ENCODE data around the gene LEO1. TPM values are rescaled to one million over a fixed set of nuclear protein-coding genes. Genes with fewer than 3 reads are reported as not detected.

Gene LEO1
- total and polyA plus RNA-seq, 2 of the 13 experiments (the other 11 are each of a cell fraction or from before 2014, with no cell fraction given): 17.0 to 60.3 TPM

DNA sequence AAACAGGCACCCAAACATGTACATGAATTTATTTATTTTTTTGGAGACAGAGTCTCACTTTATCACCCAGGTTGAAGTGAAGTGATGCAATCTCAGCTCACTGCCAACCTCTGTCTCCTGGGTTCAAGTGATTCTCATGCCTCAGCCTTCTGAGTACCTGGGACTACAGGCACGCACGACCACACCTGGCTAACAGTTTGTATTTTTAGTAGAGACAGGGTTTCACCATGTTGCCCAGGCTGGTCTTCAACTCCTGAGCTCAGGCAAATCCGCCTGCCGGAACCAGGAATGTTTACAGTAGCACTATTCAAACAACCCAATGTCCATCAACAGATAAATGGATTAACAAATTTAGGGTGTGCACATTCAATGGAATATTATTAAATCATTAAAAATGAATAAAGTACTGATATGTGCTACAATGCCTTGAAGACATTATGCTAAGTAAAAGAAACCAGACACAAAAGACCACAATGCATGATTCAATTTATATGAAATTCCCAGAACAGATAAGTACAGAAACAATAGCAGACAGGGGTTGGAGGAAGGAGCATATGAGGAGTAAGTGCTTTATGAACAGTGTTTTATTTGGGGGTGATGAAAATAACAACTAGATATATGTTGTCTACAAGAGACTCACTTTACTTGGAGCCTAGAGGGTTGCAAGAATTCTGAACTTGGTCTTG lies 1.3 kb downstream of the LEO1 start:
- no TSS peak for BruUV-seq (replicated peaks)
- Histone ChIP-seq H3K9me3 (ENCODE audit: low read length) (no peaks in the 10 kb centered on the region; the same call in 1 of the 2 replicates), H3K4me1 (ENCODE audit: insufficient read depth, low read length) (peaks cover 51% of the 10 kb centered on the region), H3K27ac (ENCODE audit: extremely low read length, insufficient read depth, low read length) (peak overlapping the region; percentile 79), H4K20me1 (ENCODE audit: insufficient read depth, low read length) (peaks cover 14% of the 10 kb centered on the region), H3K79me2 (ENCODE audit: insufficient read depth, low read length) (peaks cover 69% of the 10 kb centered on the region), H3K36me3 (replicated peaks in 1 of 2; ENCODE audit: control insufficient read depth in 1 of 2, insufficient read depth in 2 of 2, low read length in 2 of 2) (peaks cover 3 to 14% of the 10 kb centered on the region in 2 experiments), H3K9ac (ENCODE audit: insufficient read depth, low read depth, low read length) (peak overlapping the region; percentile 84), H3K4me3 (replicated peaks in 1 of 3; ENCODE audit: insufficient read depth in 1 of 3, low read depth in 2 of 3, low read length in 3 of 3) (peak overlapping the region; percentile 70 to 100 (median 97)), H3K27me3 (ENCODE audit: control insufficient read depth in 1 of 2, insufficient read depth in 2 of 2, low read length in 2 of 2) (no peaks in the 10 kb centered on the region; a peak in 1 of 5 replicates), H2AFZ (ENCODE audit: low read length) (no peak overlapping the region), H3K4me2 (ENCODE audit: low read depth, low read length) (peak overlapping the region; percentile 81)
- ChIA-PET CTCF (ENCODE audit: low intra/inter-chr PET ratio, low total read pairs) (no interaction called here), POLR2A (interaction anchor here (0.8 to 3.8 kb wide), 12 partner anchors 9 to 209 kb away, joined by 3 to 48 read pairs (median 6); no protein-coding TSS in a partner anchor)
- 3% methylated on average over 4 of the region's 4 CpGs for WGBS (ENCODE audit: low lambda C conversion rate)
- intact Hi-C loops (cut with micrococcal nuclease; ENCODE audit: unreplicated experiment) (loop anchor here (2.0 kb wide), 1 partner anchor 683 kb away; no protein-coding TSS in a partner anchor), in situ Hi-C loops (cut with HindIII; ENCODE audit: extremely low pct_ligation_motif_present, low pct_unique_long_range_greater_than_20kb) (no loop called here)
- DNase-seq (ENCODE audit: low spot score) (peak; percentile 78), FAIRE-seq (no peak), ATAC-seq (peak; percentile 75)
- no peak; the same call in 1 of the 2 replicates for TF ChIP-seq BCL6 (CRISPR knock-in tag; IDR thresholded peaks at IDR 0.05)
- TF ChIP-seq, protein P1, sequence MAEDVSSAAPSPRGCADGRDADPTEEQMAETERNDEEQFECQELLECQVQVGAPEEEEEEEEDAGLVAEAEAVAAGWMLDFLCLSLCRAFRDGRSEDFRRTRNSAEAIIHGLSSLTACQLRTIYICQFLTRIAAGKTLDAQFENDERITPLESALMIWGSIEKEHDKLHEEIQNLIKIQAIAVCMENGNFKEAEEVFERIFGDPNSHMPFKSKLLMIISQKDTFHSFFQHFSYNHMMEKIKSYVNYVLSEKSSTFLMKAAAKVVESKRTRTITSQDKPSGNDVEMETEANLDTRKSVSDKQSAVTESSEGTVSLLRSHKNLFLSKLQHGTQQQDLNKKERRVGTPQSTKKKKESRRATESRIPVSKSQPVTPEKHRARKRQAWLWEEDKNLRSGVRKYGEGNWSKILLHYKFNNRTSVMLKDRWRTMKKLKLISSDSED (CRISPR knock-in tag; IDR thresholded peaks at IDR 0.05): no peak
- peak in 1 of 2 experiments; percentile 60; a peak in 1 of 4 replicates for TF ChIP-seq EP300 (IDR thresholded peaks at IDR 0.05; ENCODE audit: low read depth in 2 of 2, low read length in 2 of 2)
- no peak for TF ChIP-seq EP300 (CRISPR knock-in tag; IDR thresholded peaks at IDR 0.05; ENCODE audit: borderline replicate concordance)
- TF ChIP-seq, protein P2, sequence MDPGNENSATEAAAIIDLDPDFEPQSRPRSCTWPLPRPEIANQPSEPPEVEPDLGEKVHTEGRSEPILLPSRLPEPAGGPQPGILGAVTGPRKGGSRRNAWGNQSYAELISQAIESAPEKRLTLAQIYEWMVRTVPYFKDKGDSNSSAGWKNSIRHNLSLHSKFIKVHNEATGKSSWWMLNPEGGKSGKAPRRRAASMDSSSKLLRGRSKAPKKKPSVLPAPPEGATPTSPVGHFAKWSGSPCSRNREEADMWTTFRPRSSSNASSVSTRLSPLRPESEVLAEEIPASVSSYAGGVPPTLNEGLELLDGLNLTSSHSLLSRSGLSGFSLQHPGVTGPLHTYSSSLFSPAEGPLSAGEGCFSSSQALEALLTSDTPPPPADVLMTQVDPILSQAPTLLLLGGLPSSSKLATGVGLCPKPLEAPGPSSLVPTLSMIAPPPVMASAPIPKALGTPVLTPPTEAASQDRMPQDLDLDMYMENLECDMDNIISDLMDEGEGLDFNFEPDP (CRISPR knock-in tag; conservative IDR thresholded peaks at IDR 0.05): no peak
- no peak for TF ChIP-seq NR2F1 (CRISPR knock-in tag; IDR thresholded peaks at IDR 0.05)
- peak; percentile 76 for TF ChIP-seq ZEB1 (IDR thresholded peaks at IDR 0.05; ENCODE audit: insufficient replicate concordance, low read depth)
- TF ChIP-seq SOX5 (CRISPR knock-in tag; IDR thresholded peaks at IDR 0.05; ENCODE audit: borderline replicate concordance): peak; percentile 22; the same call in 1 of the 2 replicates
- TF ChIP-seq, protein P3, sequence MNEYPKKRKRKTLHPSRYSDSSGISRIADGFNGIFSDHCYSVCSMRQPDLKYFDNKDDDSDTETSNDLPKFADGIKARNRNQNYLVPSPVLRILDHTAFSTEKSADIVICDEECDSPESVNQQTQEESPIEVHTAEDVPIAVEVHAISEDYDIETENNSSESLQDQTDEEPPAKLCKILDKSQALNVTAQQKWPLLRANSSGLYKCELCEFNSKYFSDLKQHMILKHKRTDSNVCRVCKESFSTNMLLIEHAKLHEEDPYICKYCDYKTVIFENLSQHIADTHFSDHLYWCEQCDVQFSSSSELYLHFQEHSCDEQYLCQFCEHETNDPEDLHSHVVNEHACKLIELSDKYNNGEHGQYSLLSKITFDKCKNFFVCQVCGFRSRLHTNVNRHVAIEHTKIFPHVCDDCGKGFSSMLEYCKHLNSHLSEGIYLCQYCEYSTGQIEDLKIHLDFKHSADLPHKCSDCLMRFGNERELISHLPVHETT (CRISPR knock-in tag; conservative IDR thresholded peaks at IDR 0.05): no peak
- no peak for TF ChIP-seq ZNF572 (CRISPR knock-in tag; IDR thresholded peaks at IDR 0.05)
- TF ChIP-seq, protein P4, sequence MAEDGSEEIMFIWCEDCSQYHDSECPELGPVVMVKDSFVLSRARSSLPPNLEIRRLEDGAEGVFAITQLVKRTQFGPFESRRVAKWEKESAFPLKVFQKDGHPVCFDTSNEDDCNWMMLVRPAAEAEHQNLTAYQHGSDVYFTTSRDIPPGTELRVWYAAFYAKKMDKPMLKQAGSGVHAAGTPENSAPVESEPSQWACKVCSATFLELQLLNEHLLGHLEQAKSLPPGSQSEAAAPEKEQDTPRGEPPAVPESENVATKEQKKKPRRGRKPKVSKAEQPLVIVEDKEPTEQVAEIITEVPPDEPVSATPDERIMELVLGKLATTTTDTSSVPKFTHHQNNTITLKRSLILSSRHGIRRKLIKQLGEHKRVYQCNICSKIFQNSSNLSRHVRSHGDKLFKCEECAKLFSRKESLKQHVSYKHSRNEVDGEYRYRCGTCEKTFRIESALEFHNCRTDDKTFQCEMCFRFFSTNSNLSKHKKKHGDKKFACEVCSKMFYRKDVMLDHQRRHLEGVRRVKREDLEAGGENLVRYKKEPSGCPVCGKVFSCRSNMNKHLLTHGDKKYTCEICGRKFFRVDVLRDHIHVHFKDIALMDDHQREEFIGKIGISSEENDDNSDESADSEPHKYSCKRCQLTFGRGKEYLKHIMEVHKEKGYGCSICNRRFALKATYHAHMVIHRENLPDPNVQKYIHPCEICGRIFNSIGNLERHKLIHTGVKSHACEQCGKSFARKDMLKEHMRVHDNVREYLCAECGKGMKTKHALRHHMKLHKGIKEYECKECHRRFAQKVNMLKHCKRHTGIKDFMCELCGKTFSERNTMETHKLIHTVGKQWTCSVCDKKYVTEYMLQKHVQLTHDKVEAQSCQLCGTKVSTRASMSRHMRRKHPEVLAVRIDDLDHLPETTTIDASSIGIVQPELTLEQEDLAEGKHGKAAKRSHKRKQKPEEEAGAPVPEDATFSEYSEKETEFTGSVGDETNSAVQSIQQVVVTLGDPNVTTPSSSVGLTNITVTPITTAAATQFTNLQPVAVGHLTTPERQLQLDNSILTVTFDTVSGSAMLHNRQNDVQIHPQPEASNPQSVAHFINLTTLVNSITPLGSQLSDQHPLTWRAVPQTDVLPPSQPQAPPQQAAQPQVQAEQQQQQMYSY (CRISPR knock-in tag; IDR thresholded peaks at IDR 0.05): no peak
- TF ChIP-seq DNMT1 (CRISPR knock-in tag; IDR thresholded peaks at IDR 0.05): no peak

Data from HepG2 (cell line).